ENCODE measurements around the gene UNC13C. TPM values are rescaled to one million over a fixed set of nuclear protein-coding genes. Genes with fewer than 3 reads are reported as not detected.

UNC13C gene
- total and polyA plus RNA-seq, 2 donors (not counting 3 experiments of a cell fraction or from before 2014, with no cell fraction given): not detected

- intact Hi-C loops (cut with micrococcal nuclease) (no loop called here), dilution Hi-C loops (cut with MboI; ENCODE audit: extremely low pct_ligation_motif_present, low sequenced_read_pairs) (no loop called here)
- no TSS peak for BruUV-seq (replicated peaks)
- Histone ChIP-seq H3K4me3 (replicated peaks in 1 of 3; ENCODE audit: insufficient read depth in 1 of 3, low read depth in 1 of 3, low read length in 3 of 3) (no peak overlapping the region), H3K79me2 (ENCODE audit: control insufficient read depth, insufficient read depth, low read length) (no peaks in the 10 kb centered on the region), H3K4me2 (ENCODE audit: insufficient read depth, low read length) (no peak overlapping the region), H2AFZ (ENCODE audit: low read depth, low read length) (no peak overlapping the region), H3K27ac (ENCODE audit: insufficient read depth, low read depth, low read length) (no peak overlapping the region), H4K20me1 (replicated peaks; ENCODE audit: control insufficient read depth, extremely low read depth, insufficient read depth, low read length) (no peaks in the 10 kb centered on the region), H3K9me3 (replicated peaks; ENCODE audit: control insufficient read depth, insufficient read depth, low read length) (no peaks in the 10 kb centered on the region), H3K27me3 (ENCODE audit: control insufficient read depth in 2 of 2, insufficient read depth in 2 of 2, low read length in 2 of 2) (no peaks in the 10 kb centered on the region), H3K36me3 (ENCODE audit: control insufficient read depth in 2 of 2, extremely low read depth in 1 of 2, insufficient read depth in 2 of 2, low read length in 2 of 2) (no peaks in the 10 kb centered on the region), H3K9me1 (replicated peaks; ENCODE audit: control insufficient read depth, extremely low read depth, insufficient read depth, low read length) (no peaks in the 10 kb centered on the region), H3K4me1 (ENCODE audit: control insufficient read depth, extremely low read depth, insufficient read depth, low read length) (no peaks in the 10 kb centered on the region), H3K9ac (replicated peaks; ENCODE audit: extremely low read depth, insufficient read depth, low read length) (no peak overlapping the region)
- POLR2A ChIA-PET: no interaction called here
- TF ChIP-seq JUN (IDR thresholded peaks at IDR 0.05; ENCODE audit: borderline replicate concordance, insufficient read depth, insufficient read length, low read depth): no peak
- TF ChIP-seq CTCF (IDR thresholded peaks at IDR 0.05; ENCODE audit: extremely low read depth in 1 of 2, insufficient read depth in 1 of 2, low read depth in 1 of 2, low read length in 2 of 2): no peak
- no peak for TF ChIP-seq GATA2 (IDR thresholded peaks at IDR 0.05; ENCODE audit: insufficient read depth, insufficient read length, low read depth, low read length)
- DNase-seq (ENCODE audit: low read depth, low spot score) (no peak), FAIRE-seq (no peak)
- CTCF ChIA-PET: no interaction called here
Observed at GRCh38 chr15:54033356-54033860, 55.2 kb downstream of the UNC13C start.

GRCh38 chr15:54033869-54034458 lies 55.7 kb downstream of the UNC13C start:
- H3K27me3 ChIP-seq (ENCODE audit: control insufficient read depth in 2 of 2, insufficient read depth in 2 of 2, low read length in 2 of 2): no peaks in the 10 kb centered on the region
- ChIA-PET POLR2A (no interaction called here), CTCF (no interaction called here)
- H3K4me3 ChIP-seq (replicated peaks in 1 of 3; ENCODE audit: insufficient read depth in 1 of 3, low read depth in 1 of 3, low read length in 3 of 3): no peak overlapping the region
- no peaks in the 10 kb centered on the region for H3K9me1 ChIP-seq (replicated peaks; ENCODE audit: control insufficient read depth, extremely low read depth, insufficient read depth, low read length)
- dilution Hi-C loops (cut with MboI; ENCODE audit: extremely low pct_ligation_motif_present, low sequenced_read_pairs): no loop called here
- no peak for FAIRE-seq
- no peak overlapping the region for H3K27ac ChIP-seq (ENCODE audit: insufficient read depth, low read depth, low read length)
- no peaks in the 10 kb centered on the region for H3K36me3 ChIP-seq (ENCODE audit: control insufficient read depth in 2 of 2, extremely low read depth in 1 of 2, insufficient read depth in 2 of 2, low read length in 2 of 2)
- TF ChIP-seq FOS (IDR thresholded peaks at IDR 0.05; ENCODE audit: borderline replicate concordance, insufficient read depth, low read length) (no peak), POLR2AphosphoS5 (IDR thresholded peaks at IDR 0.05; ENCODE audit: insufficient read depth, low read depth, low read length) (no peak), POLR2A (IDR thresholded peaks at IDR 0.05; ENCODE audit: low read depth, low read length) (no peak), MYC (IDR thresholded peaks at IDR 0.05; ENCODE audit: low read depth, low read length) (no peak), JUN (IDR thresholded peaks at IDR 0.05; ENCODE audit: borderline replicate concordance, insufficient read depth, insufficient read length, low read depth) (no peak), CTCF (IDR thresholded peaks at IDR 0.05; ENCODE audit: extremely low read depth in 1 of 2, insufficient read depth in 1 of 2, low read depth in 1 of 2, low read length in 2 of 2) (no peak), MAX (IDR thresholded peaks at IDR 0.05; ENCODE audit: insufficient read depth, insufficient read length) (no peak), GATA2 (IDR thresholded peaks at IDR 0.05; ENCODE audit: insufficient read depth, insufficient read length, low read depth, low read length) (no peak), EZH2 (IDR thresholded peaks at IDR 0.05; ENCODE audit: borderline replicate concordance, low read depth, low read length, severe bottlenecking) (no peak)
- no peaks in the 10 kb centered on the region for H3K79me2 ChIP-seq (ENCODE audit: control insufficient read depth, insufficient read depth, low read length)
- H3K4me1 ChIP-seq (ENCODE audit: control insufficient read depth, extremely low read depth, insufficient read depth, low read length): no peaks in the 10 kb centered on the region
- H3K9ac ChIP-seq (replicated peaks; ENCODE audit: extremely low read depth, insufficient read depth, low read length): no peak overlapping the region
- no TSS peak for BruUV-seq (replicated peaks)
- no peaks in the 10 kb centered on the region for H4K20me1 ChIP-seq (replicated peaks; ENCODE audit: control insufficient read depth, extremely low read depth, insufficient read depth, low read length)
- no peak for DNase-seq (ENCODE audit: low read depth, low spot score)
- no peak overlapping the region for H2AFZ ChIP-seq (ENCODE audit: low read depth, low read length)
- intact Hi-C loops (cut with micrococcal nuclease): no loop called here
- H3K4me2 ChIP-seq (ENCODE audit: insufficient read depth, low read length): no peak overlapping the region
- no peaks in the 10 kb centered on the region for H3K9me3 ChIP-seq (replicated peaks; ENCODE audit: control insufficient read depth, insufficient read depth, low read length)

Measured in endothelial cell of umbilical vein (primary cell).